ENCODE results near the gene HPS5. TPM values are rescaled to one million over a fixed set of nuclear protein-coding genes. Genes with fewer than 3 reads are reported as not detected.
"Not testable (repeated sequence)": the region's sequence is repeated elsewhere in the genome, so short reads cannot be mapped to it uniquely, and the experiment has no call there.

The HPS5 gene
- total RNA-seq, 5 donors from 2014 or later (not counting 1 experiment from before 2014, with no cell fraction given): 12.9 to 17.9 (median 14.3) TPM

DNA sequence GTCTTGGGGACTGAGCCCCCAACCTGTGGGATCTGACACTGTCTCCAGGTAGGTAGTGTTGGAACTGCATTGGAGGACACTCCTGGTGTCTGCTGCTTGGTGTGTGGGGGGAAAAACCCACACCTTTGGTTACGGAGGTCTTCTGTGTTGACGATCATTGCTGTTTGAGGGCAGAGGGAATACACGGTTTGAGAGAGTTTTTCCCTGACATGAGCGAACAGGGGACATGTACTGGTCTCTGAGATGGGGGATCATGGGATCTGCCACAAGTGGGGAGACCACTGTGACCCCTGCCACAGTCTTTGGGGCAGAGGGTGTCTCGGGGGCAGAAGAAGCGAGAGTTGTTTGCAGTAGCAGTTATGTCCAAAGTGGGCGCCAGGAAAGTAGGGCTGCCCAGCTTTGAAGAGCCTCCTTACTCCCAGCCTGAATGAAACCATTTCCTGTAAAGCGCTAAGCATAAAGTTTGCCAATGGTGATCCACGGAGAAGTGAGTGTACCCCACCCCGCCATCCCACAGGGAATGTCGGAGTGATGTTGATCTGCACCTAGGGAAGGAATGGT lies 68.1 kb downstream of the HPS5 start:
- H3K4me1 ChIP-seq (ENCODE audit: control insufficient read depth in 1 of 2, extremely low read depth in 1 of 2, insufficient read depth in 2 of 2, low read length in 2 of 2): no peaks in the 10 kb centered on the region
- ATAC-seq (replicated peaks in 1 of 4) (no peak), DNase-seq (no peak)
- ChIA-PET POLR2A (no interaction called here), CTCF (no interaction called here)
- no peak overlapping the region for H3K27ac ChIP-seq (ENCODE audit: low read length)
- H3K27me3 ChIP-seq (replicated peaks in 1 of 2; ENCODE audit: control insufficient read depth in 2 of 2, extremely low read depth in 1 of 2, insufficient read depth in 2 of 2, low read length in 1 of 2): no peaks in the 10 kb centered on the region
- Mint-ChIP-seq H3K9me3 (no peaks in the 10 kb centered on the region), H3K27ac (no peak overlapping the region), H3K27me3 (peaks cover 0 to 9% of the 10 kb centered on the region in 2 donors), H3K4me3 (no peak overlapping the region), H3K4me1 (no peaks in the 10 kb centered on the region), H3K36me3 (no peaks in the 10 kb centered on the region)
- 83% methylated on average over 6 of the region's 11 CpGs for WGBS (ENCODE audit: insufficient coverage)
- no peaks in the 10 kb centered on the region for H3K36me3 ChIP-seq (ENCODE audit: control insufficient read depth in 2 of 2, extremely low read depth in 1 of 2, insufficient read depth in 1 of 2, low read length in 1 of 2)
- no peak overlapping the region for H3K4me3 ChIP-seq (ENCODE audit: control insufficient read depth in 1 of 2, extremely low read depth in 1 of 2, low read length in 1 of 2)
- H3K9me3 ChIP-seq: no peaks in the 10 kb centered on the region

DNA sequence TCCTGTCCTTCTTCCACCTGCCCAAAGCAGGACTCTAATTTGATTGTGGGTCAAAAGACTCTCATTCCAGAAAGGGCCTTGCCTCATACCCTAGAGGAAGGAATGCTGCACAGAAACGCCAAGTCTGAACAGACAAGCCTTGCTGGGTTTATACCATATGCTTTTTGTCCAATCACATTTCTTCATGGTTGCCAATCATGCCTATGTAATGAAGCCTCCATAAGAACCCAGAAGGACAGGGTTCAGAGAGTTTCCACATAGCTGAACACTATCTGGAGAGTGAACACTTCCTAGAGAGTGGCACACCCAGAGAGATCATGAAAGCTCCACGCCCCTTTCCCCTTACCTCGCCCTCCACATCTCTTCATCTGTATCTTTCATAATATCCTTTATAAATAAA lies 68.7 kb downstream of the HPS5 start:
- POLR2A ChIA-PET: interaction anchor here in 1 of 2 donors (0.7 kb wide), 1 partner anchor 166 kb away, joined by 3 read pairs; no protein-coding TSS in a partner anchor
- H3K27ac Mint-ChIP-seq: no peak overlapping the region
- Histone ChIP-seq H3K9me3 (no peaks in the 10 kb centered on the region), H3K4me3 (ENCODE audit: control insufficient read depth in 1 of 2, extremely low read depth in 1 of 2, low read length in 1 of 2) (no peak overlapping the region), H3K36me3 (ENCODE audit: control insufficient read depth in 2 of 2, extremely low read depth in 1 of 2, insufficient read depth in 1 of 2, low read length in 1 of 2) (no peaks in the 10 kb centered on the region), H3K4me1 (ENCODE audit: control insufficient read depth in 1 of 2, extremely low read depth in 1 of 2, insufficient read depth in 2 of 2, low read length in 2 of 2) (no peaks in the 10 kb centered on the region), H3K27ac (ENCODE audit: low read length) (no peak overlapping the region), H3K27me3 (replicated peaks in 1 of 2; ENCODE audit: control insufficient read depth in 2 of 2, extremely low read depth in 1 of 2, insufficient read depth in 2 of 2, low read length in 1 of 2) (no peaks in the 10 kb centered on the region)
- H3K4me3 Mint-ChIP-seq: no peak overlapping the region
- H3K36me3 Mint-ChIP-seq: no peaks in the 10 kb centered on the region
- H3K9me3 Mint-ChIP-seq: no peaks in the 10 kb centered on the region
- H3K27me3 Mint-ChIP-seq: peaks cover 0 to 9% of the 10 kb centered on the region in 2 donors
- no peak for ATAC-seq (replicated peaks in 1 of 4)
- no peaks in the 10 kb centered on the region for H3K4me1 Mint-ChIP-seq
- CTCF ChIA-PET: no interaction called here
- DNase-seq: no peak
- 88% methylated on average over 1 of the region's 3 CpGs for WGBS (ENCODE audit: insufficient coverage)

DNA sequence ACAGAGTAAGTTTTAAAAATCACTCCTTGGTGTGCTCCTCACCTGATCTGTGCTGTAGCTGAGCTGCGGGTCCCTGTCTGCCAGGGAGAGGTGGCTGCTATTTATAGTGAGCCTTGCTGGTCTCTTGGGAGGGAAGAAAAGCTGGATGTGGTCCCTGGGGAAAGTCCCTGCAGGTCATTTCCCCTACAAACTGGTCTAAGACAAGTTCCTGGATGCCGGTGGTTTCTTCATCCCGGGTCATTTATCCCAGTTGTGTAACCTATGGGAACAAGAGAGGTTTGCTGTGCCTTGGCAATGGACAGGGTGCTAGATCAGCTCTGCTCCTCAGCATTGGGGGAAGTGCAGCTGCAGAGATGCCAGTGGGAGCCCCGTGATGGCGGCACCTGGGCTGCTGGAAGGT lies 73.4 kb downstream of the HPS5 start, which contains the start of gene SAA2:
SAA2 (minus strand) TSS at position 108 of the 400 bp plus-strand sequence. CDS start 657 bp downstream, outside the sequence.
- Mint-ChIP-seq H3K27me3 (peaks cover 0 to 3% of the 10 kb centered on the region in 2 donors), H3K36me3 (no peaks in the 10 kb centered on the region), H3K4me1 (peaks cover 0 to 20% (median 8%) of the 10 kb centered on the region in 3 donors), H3K9me3 (peaks cover 0 to 5% (median 0%) of the 10 kb centered on the region in 3 donors), H3K4me3 (no peak within 1 kb of the TSS), H3K27ac (no peak within 1 kb of the TSS)
- WGBS (ENCODE audit: insufficient coverage): 87% methylated on average over 4 of the region's 5 CpGs
- no peaks in the 10 kb centered on the region for H3K36me3 ChIP-seq (ENCODE audit: control insufficient read depth in 2 of 2, extremely low read depth in 1 of 2, insufficient read depth in 1 of 2, low read length in 1 of 2)
- no peak for ATAC-seq (replicated peaks in 1 of 4)
- CTCF ChIA-PET: no interaction called here
- H3K27me3 ChIP-seq (replicated peaks in 1 of 2; ENCODE audit: control insufficient read depth in 2 of 2, extremely low read depth in 1 of 2, insufficient read depth in 2 of 2, low read length in 1 of 2): no peaks in the 10 kb centered on the region
- no peak for DNase-seq
- no peak within 1 kb of the TSS for H3K4me3 ChIP-seq (ENCODE audit: control insufficient read depth in 1 of 2, extremely low read depth in 1 of 2, low read length in 1 of 2)
- no peak within 1 kb of the TSS for H3K27ac ChIP-seq (ENCODE audit: low read length)
- no peaks in the 10 kb centered on the region for H3K9me3 ChIP-seq
- POLR2A ChIA-PET: no interaction called here
- H3K4me1 ChIP-seq (ENCODE audit: control insufficient read depth in 1 of 2, extremely low read depth in 1 of 2, insufficient read depth in 2 of 2, low read length in 2 of 2): peaks cover 0 to 15% of the 10 kb centered on the region in 2 experiments

DNA sequence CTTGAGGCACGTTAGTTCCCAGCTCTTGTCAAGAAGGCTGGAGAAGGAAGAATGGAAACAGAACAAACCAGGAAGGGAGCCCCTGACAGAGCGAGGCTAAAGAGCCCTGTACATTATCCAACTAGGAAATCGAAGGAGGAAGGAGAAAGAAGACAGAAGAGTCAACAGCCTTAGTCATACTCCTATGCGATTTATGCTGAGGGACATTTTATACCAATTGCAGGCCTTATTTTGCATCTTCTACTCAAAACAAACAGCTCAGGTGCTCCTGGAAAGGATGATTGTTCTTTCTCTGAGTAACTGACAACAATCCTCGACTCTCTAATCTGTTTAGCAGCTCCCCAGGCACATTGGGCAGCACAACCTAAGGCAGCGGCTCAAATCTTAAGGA lies 74.8 kb downstream of the HPS5 start:
- CTCF ChIA-PET; H3K36me3 Mint-ChIP-seq; H3K9me3 Mint-ChIP-seq; H3K36me3 ChIP-seq (ENCODE audit: control insufficient read depth in 2 of 2, extremely low read depth in 1 of 2, insufficient read depth in 1 of 2, low read length in 1 of 2); ATAC-seq (replicated peaks in 1 of 4); H3K9me3 ChIP-seq; POLR2A ChIA-PET; H3K4me3 ChIP-seq (ENCODE audit: control insufficient read depth in 1 of 2, extremely low read depth in 1 of 2, low read length in 1 of 2); H3K27me3 Mint-ChIP-seq; H3K27me3 ChIP-seq (replicated peaks in 1 of 2; ENCODE audit: control insufficient read depth in 2 of 2, extremely low read depth in 1 of 2, insufficient read depth in 2 of 2, low read length in 1 of 2); DNase-seq: not testable (repeated sequence)
- no CpG with 5 or more reads among the region's 6 CpGs for WGBS (ENCODE audit: insufficient coverage)
- peak overlapping the region; percentile 81 to 94 for H3K27ac Mint-ChIP-seq
- peaks cover 0 to 20% (median 8%) of the 10 kb centered on the region in 3 donors for H3K4me1 Mint-ChIP-seq
- Histone ChIP-seq H3K27ac (ENCODE audit: low read length) (peak overlapping the region; percentile 67), H3K4me1 (ENCODE audit: control insufficient read depth in 1 of 2, extremely low read depth in 1 of 2, insufficient read depth in 2 of 2, low read length in 2 of 2) (peaks cover 0 to 15% of the 10 kb centered on the region in 2 experiments)
- H3K4me3 Mint-ChIP-seq: peak overlapping the region in 2 of 3 donors; percentile 69 to 75

DNA sequence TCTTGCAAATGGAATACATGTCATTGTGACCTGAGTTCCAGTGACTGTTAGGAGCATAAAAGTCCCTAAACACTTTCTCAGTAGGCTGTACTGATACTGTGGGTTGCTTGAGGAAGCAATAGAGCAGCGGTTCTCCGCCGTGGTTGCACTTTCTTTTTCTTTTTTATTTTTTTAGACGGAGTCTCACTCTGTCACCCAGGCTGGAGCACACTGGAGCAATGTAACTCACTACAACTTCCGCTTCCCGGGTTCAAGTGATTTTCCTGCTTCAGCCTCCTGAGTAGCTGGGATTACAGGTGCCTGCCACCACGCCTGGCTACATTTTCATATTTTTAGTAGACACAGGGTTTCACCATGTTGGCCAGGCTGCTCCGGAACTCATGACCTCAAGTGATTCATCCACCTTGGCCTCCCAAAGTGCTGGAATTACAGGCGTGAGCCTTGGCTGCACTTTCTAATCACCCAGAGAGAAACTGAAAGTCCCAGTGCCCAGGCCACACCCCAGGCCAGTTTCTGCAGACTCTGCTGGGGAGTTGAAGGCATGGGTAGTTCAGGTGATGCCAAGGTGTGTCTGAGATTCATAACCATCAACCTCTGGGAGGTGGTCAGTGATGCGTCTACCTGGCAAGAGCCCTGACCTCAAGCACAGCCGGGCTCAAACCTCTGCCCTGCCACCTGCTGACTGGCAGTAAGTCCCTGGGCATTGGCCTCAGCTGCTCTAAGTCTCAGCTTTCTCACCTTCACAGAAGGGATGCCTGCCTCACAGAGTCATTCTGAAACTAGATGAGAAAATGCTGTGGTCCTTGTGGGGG lies 75.4 kb downstream of the HPS5 start:
- Mint-ChIP-seq H3K4me3 (peak overlapping the region; percentile 69 to 75 (median 71)), H3K27ac (peak overlapping the region; percentile 81 to 94), H3K4me1 (peaks cover 0 to 20% (median 8%) of the 10 kb centered on the region in 3 donors)
- H3K9me3 Mint-ChIP-seq; H3K27me3 Mint-ChIP-seq; H3K27me3 ChIP-seq (replicated peaks in 1 of 2; ENCODE audit: control insufficient read depth in 2 of 2, extremely low read depth in 1 of 2, insufficient read depth in 2 of 2, low read length in 1 of 2); H3K9me3 ChIP-seq; CTCF ChIA-PET; H3K36me3 ChIP-seq (ENCODE audit: control insufficient read depth in 2 of 2, extremely low read depth in 1 of 2, insufficient read depth in 1 of 2, low read length in 1 of 2); H3K36me3 Mint-ChIP-seq: not testable (repeated sequence)
- peak overlapping the region in 1 of 2 donors; percentile 23 for H3K4me3 ChIP-seq (ENCODE audit: control insufficient read depth in 1 of 2, extremely low read depth in 1 of 2, low read length in 1 of 2)
- peak overlapping the region; percentile 67 for H3K27ac ChIP-seq (ENCODE audit: low read length)
- peaks cover 0 to 15% of the 10 kb centered on the region in 2 experiments for H3K4me1 ChIP-seq (ENCODE audit: control insufficient read depth in 1 of 2, extremely low read depth in 1 of 2, insufficient read depth in 2 of 2, low read length in 2 of 2)
- WGBS (ENCODE audit: insufficient coverage): 15% methylated on average over 7 of the region's 11 CpGs
- POLR2A ChIA-PET: interaction anchor here in 1 of 2 donors (0.6 kb wide), 1 partner anchor 157 kb away, joined by 3 read pairs; no protein-coding TSS in a partner anchor
- ATAC-seq (replicated peaks in 1 of 4) (peak; percentile 50 to 74 (median 67)), DNase-seq (peak in 3 of 35 experiments; percentile 5 to 47 (median 16))

- CTCF ChIA-PET: no interaction called here
- H3K36me3 Mint-ChIP-seq: no peaks in the 10 kb centered on the region
- POLR2A ChIA-PET: no interaction called here
- DNase-seq (no peak), ATAC-seq (replicated peaks in 1 of 4) (no peak)
- H3K27ac Mint-ChIP-seq: no peak overlapping the region
- peaks cover 5 to 6% of the 10 kb centered on the region in 2 donors for H3K27me3 Mint-ChIP-seq
- Histone ChIP-seq H3K36me3 (ENCODE audit: control insufficient read depth in 2 of 2, extremely low read depth in 1 of 2, insufficient read depth in 1 of 2, low read length in 1 of 2) (no peaks in the 10 kb centered on the region), H3K4me3 (ENCODE audit: control insufficient read depth in 1 of 2, extremely low read depth in 1 of 2, low read length in 1 of 2) (no peak overlapping the region), H3K9me3 (no peaks in the 10 kb centered on the region), H3K27me3 (replicated peaks in 1 of 2; ENCODE audit: control insufficient read depth in 2 of 2, extremely low read depth in 1 of 2, insufficient read depth in 2 of 2, low read length in 1 of 2) (no peaks in the 10 kb centered on the region), H3K4me1 (ENCODE audit: control insufficient read depth in 1 of 2, extremely low read depth in 1 of 2, insufficient read depth in 2 of 2, low read length in 2 of 2) (peaks cover 0 to 15% of the 10 kb centered on the region in 2 experiments), H3K27ac (ENCODE audit: low read length) (no peak overlapping the region)
- peaks cover 0 to 9% (median 0%) of the 10 kb centered on the region in 3 donors for H3K9me3 Mint-ChIP-seq
- WGBS (ENCODE audit: insufficient coverage): 100% methylated on average over 2 of the region's 6 CpGs
- H3K4me1 Mint-ChIP-seq: peaks cover 0 to 20% (median 8%) of the 10 kb centered on the region in 3 donors
- no peak overlapping the region for H3K4me3 Mint-ChIP-seq
Observed at GRCh38 chr11:18245396-18245795, 76.5 kb downstream of the HPS5 start.
